ENCODE results near the gene BMP6.

The BMP6 gene

GRCh38 chr6:7687145-7688111 lies 38.5 kb upstream of the BMP6 start:
- no peak for TF ChIP-seq ZFX (IDR thresholded peaks at IDR 0.05)
- TF ChIP-seq CTCF (conservative IDR thresholded peaks at IDR 0.05), result no peak

GRCh38 chr6:7691021-7691420 lies 34.9 kb upstream of the BMP6 start:
- no peak for TF ChIP-seq CTCF (conservative IDR thresholded peaks at IDR 0.05)
- no peak for TF ChIP-seq ZFX (IDR thresholded peaks at IDR 0.05)

More at GRCh38 chr6:7687145-7688111, 38.5 kb upstream of the BMP6 start:
- H3K27ac ChIP-seq, result no peak overlapping the region

GRCh38 chr6:7691675-7692452 lies 34.0 kb upstream of the BMP6 start:
- TF ChIP-seq ZFX (IDR thresholded peaks at IDR 0.05) (no peak), CTCF (conservative IDR thresholded peaks at IDR 0.05) (no peak)
- H3K27ac ChIP-seq, result no peak overlapping the region

More at GRCh38 chr6:7691021-7691420, 34.9 kb upstream of the BMP6 start:
- no peak overlapping the region for H3K27ac ChIP-seq

GRCh38 chr6:7692453-7692784 lies 33.5 kb upstream of the BMP6 start:
- no peak overlapping the region for H3K27ac ChIP-seq
- TF ChIP-seq CTCF (conservative IDR thresholded peaks at IDR 0.05) (no peak), ZFX (IDR thresholded peaks at IDR 0.05) (no peak)

GRCh38 chr6:7693827-7694226 lies 32.1 kb upstream of the BMP6 start:
- no peak overlapping the region for H3K27ac ChIP-seq
- TF ChIP-seq CTCF (conservative IDR thresholded peaks at IDR 0.05) (no peak), ZFX (IDR thresholded peaks at IDR 0.05) (no peak)

GRCh38 chr6:7696061-7696460 lies 29.8 kb upstream of the BMP6 start:
- no peak overlapping the region for H3K27ac ChIP-seq
- TF ChIP-seq CTCF (conservative IDR thresholded peaks at IDR 0.05) (no peak), ZFX (IDR thresholded peaks at IDR 0.05) (no peak)

- TF ChIP-seq ZFX (IDR thresholded peaks at IDR 0.05), result no peak
- no peak for TF ChIP-seq CTCF (conservative IDR thresholded peaks at IDR 0.05)
- H3K27ac ChIP-seq, result no peak overlapping the region
Measured at GRCh38 chr6:7697432-7697819, 28.5 kb upstream of the BMP6 start.

Measured in C4-2B (cell line).